A549 (cell line): ENCODE results near the gene BNC2. TPM values are rescaled to one million over a fixed set of nuclear protein-coding genes. Genes with fewer than 3 reads are reported as not detected.

Source experiments
- ATAC-seq, 2 experiments: fragments of 200-7000 bp in 1 of 2; fragments of >200 bp in 1 of 2; cut with Nextera tagmentation in 1 of 2; cut with Tn5 transposase in 1 of 2; 3 replicates each; pipeline versions ENCODE4 v1.8.0 to v1.9.1; 2018 to 2020; ENCODE audit warnings: mild to moderate bottlenecking in 1 of 2, moderate library complexity in 1 of 2
- CTCF ChIA-PET: fragments of 300-600 bp; sonication (Branson Sonifier 250); formaldehyde crosslinking; extraction: SDS; loops from one replicate; lab custom pipeline; 2021; ENCODE audit warnings: antibody characterized with exemption, inconsistent platforms; lab: Yijun Ruan, JAX
- POLR2A ChIA-PET: fragments of 350-600 bp; formaldehyde crosslinking; extraction: SDS; loops from one replicate; lab custom pipeline; 2021; ENCODE audit warnings: antibody characterized with exemption, inconsistent platforms; lab: Yijun Ruan, JAX
- DNase-seq, 2 experiments: peaks; one replicate each; pipeline versions ENCODE4 v3.0.0 to v3.0.0-alpha.2; 2011 to 2016; ENCODE audit warnings: low read depth in 1 of 2, low spot score in 1 of 2
- FAIRE-seq: peaks from 2 replicates; lab custom pipeline; 2011; peaks lifted over from hg19 to GRCh38; lab: Jason Lieb, UNC
- H3K27ac ChIP-seq, 2 experiments: fragments of >200 bp; sonication (Bioruptor Twin); formaldehyde crosslinking; 3 replicates each; pipeline ENCODE4 v1.5.1; 2016 to 2017
- H3K4me1 ChIP-seq: fragments of >200 bp; sonication (Bioruptor Twin); formaldehyde crosslinking; 3 replicates; pipeline ENCODE4 v1.6.1; 2016
- H3K4me2 ChIP-seq: fragments of >200 bp; sonication (Bioruptor Twin); formaldehyde crosslinking; 3 replicates; pipeline ENCODE4 v1.6.1; 2016
- H3K4me3 ChIP-seq: fragments of >200 bp; sonication (Bioruptor Twin); formaldehyde crosslinking; 3 replicates; pipeline ENCODE4 v1.5.1; 2016
- H3K9me3 ChIP-seq: fragments of >200 bp; sonication (Bioruptor Twin); formaldehyde crosslinking; 3 replicates; pipeline ENCODE4 v1.6.1; 2016
- CBX2 ChIP-seq: fragments of 200-600 bp; sonication (generic); IDR thresholded peaks from 2 replicates; pipeline ENCODE4 v1.6.1; 2016; ENCODE audit warnings: low read depth, mild to moderate bottlenecking, borderline replicate concordance
- CEBPB ChIP-seq, 2 experiments: fragments of >200 bp in 1 of 2; sonication (Bioruptor Twin) in 1 of 2; formaldehyde crosslinking in 1 of 2; IDR thresholded peaks; 2 replicates each; pipeline ENCODE4 v1.6.1; 2012 to 2016
- CHD2 ChIP-seq: fragments of 150-350 bp; IDR thresholded peaks from 2 replicates; pipeline ENCODE4 v1.6.1; 2014; ENCODE audit warnings: low read length; ENCODE audit not compliant: partially characterized antibody
- CHD4 ChIP-seq: fragments of 200-600 bp; sonication (generic); IDR thresholded peaks from 2 replicates; pipeline ENCODE4 v1.6.1; 2016; ENCODE audit warnings: antibody characterized with exemption, mild to moderate bottlenecking, borderline replicate concordance
- CTCF ChIP-seq: fragments of >200 bp; sonication (Bioruptor Twin); formaldehyde crosslinking; IDR thresholded peaks from 3 replicates; pipeline ENCODE4 v1.5.1; 2016
- EHF ChIP-seq: fragments of 250-450 bp; sonication (Bioruptor Pico); IDR thresholded peaks from 2 replicates; pipeline ENCODE4 v1.5.0; 2020; ENCODE audit warnings: mild to moderate bottlenecking
- EHMT2 ChIP-seq: fragments of 200-600 bp; sonication (generic); IDR thresholded peaks from 2 replicates; pipeline ENCODE4 v1.6.1; 2016; ENCODE audit warnings: antibody characterized with exemption, low read depth, mild to moderate bottlenecking, moderate library complexity
- EP300 ChIP-seq, 2 experiments: fragments of >200 bp; sonication (Bioruptor Twin); formaldehyde crosslinking; IDR thresholded peaks; 2 replicates in 1 of 2; 3 replicates in 1 of 2; pipeline ENCODE4 v1.6.1; 2016 to 2017
- FOSL2 ChIP-seq, 2 experiments: fragments of 450-650 bp in 1 of 2; fragments of >200 bp in 1 of 2; sonication (Bioruptor Twin) in 1 of 2; formaldehyde crosslinking; IDR thresholded peaks; 2 replicates each; pipeline versions ENCODE4 v1.5.0 to v1.6.1; 2016 to 2020; ENCODE audit warnings: mild to moderate bottlenecking in 1 of 2, moderate library complexity in 1 of 2
- GATA3 ChIP-seq: IDR thresholded peaks from 2 replicates; pipeline ENCODE4 v1.6.1; 2012; ENCODE audit warnings: borderline replicate concordance
- HDAC2 ChIP-seq: fragments of 200-600 bp; sonication (generic); IDR thresholded peaks from 2 replicates; pipeline ENCODE4 v1.6.1; 2016
- HMGXB4 ChIP-seq: fragments of 250-450 bp; sonication (Bioruptor Pico); IDR thresholded peaks from 2 replicates; pipeline ENCODE4 v1.5.0; 2021; ENCODE audit warnings: mild to moderate bottlenecking, moderate library complexity, borderline replicate concordance
- HOXA7 ChIP-seq: fragments of 250-450 bp; sonication (Bioruptor Pico); IDR thresholded peaks from 2 replicates; pipeline ENCODE4 v1.5.0; 2020; ENCODE audit warnings: mild to moderate bottlenecking, moderate library complexity
- HOXB13 ChIP-seq: fragments of 250-450 bp; sonication (Bioruptor Pico); IDR thresholded peaks from 2 replicates; pipeline ENCODE4 v1.5.0; 2020; ENCODE audit warnings: low read depth, mild to moderate bottlenecking, moderate library complexity
- KDM5A ChIP-seq: fragments of 200-600 bp; sonication (generic); IDR thresholded peaks from 2 replicates; pipeline ENCODE4 v1.6.1; 2016; ENCODE audit warnings: antibody characterized with exemption, mild to moderate bottlenecking
- NFE2L2 ChIP-seq: fragments of 150-350 bp; conservative IDR thresholded peaks from 2 replicates; pipeline ENCODE4 v1.6.1; 2014; ENCODE audit warnings: low read length
- NR3C1 ChIP-seq: fragments of >200 bp; sonication (Bioruptor Twin); formaldehyde crosslinking; IDR thresholded peaks from 3 replicates; pipeline ENCODE4 v1.6.1; 2017
- POLR2AphosphoS2 ChIP-seq: conservative IDR thresholded peaks from 2 replicates; pipeline ENCODE4 v1.6.1; 2012; ENCODE audit warnings: low read length, improper control_type of control experiment, inconsistent platforms
- RCOR1 ChIP-seq: fragments of 150-350 bp; IDR thresholded peaks from 2 replicates; pipeline ENCODE4 v1.6.1; 2014; ENCODE audit warnings: antibody characterized with exemption, low read length, low read depth
- REST ChIP-seq: fragments of 200-600 bp; sonication (generic); IDR thresholded peaks from 2 replicates; pipeline ENCODE4 v1.6.1; 2016; ENCODE audit warnings: antibody characterized with exemption, mild to moderate bottlenecking, moderate library complexity
- SMC3 ChIP-seq: fragments of >200 bp; sonication (Bioruptor Twin); formaldehyde crosslinking; IDR thresholded peaks from 3 replicates; pipeline ENCODE4 v1.6.1; 2018; ENCODE audit warnings: inconsistent platforms
- SREBF2 ChIP-seq: fragments of 450-650 bp; IDR thresholded peaks from 2 replicates; pipeline ENCODE4 v1.6.1; 2014; ENCODE audit warnings: mild to moderate bottlenecking, moderate library complexity
- ZC3H11A ChIP-seq: fragments of 450-650 bp; IDR thresholded peaks from 2 replicates; pipeline ENCODE4 v1.6.1; 2014; ENCODE audit warnings: antibody characterized with exemption, mild to moderate bottlenecking
- ZSCAN20 ChIP-seq: fragments of 250-450 bp; sonication (Bioruptor Pico); IDR thresholded peaks from 2 replicates; pipeline ENCODE4 v1.8.0; 2022; ENCODE audit warnings: mild to moderate bottlenecking, moderate library complexity
- WGBS: methylation state at CpG from one replicate; pipeline ENCODE4 v1.1.6; 2017; ENCODE audit errors: missing lambda C conversion rate; 5-methylcytosine and 5-hydroxymethylcytosine counted together
- polyA plus RNA-seq, 4 experiments: library from polyadenylated mRNA; depleted of rRNA in 3 of 4; stranded (reverse); fragments of >200 nt; fragmentation: RNase III in 1 of 4; extraction: RNeasy Plus Mini Kit Qiagen cat#74134 plus additional on column Dnase treatment in 1 of 4; gene quantifications; 2 replicates in 3 of 4; 3 replicates in 1 of 4; pipeline ENCODE4 v1.2.3, GENCODE V29; 2011 to 2017

Gene BNC2
- polyA plus RNA-seq, 2 of the 4 experiments (the other 2 are of a cell fraction) = 6.2 to 7.5 TPM

GRCh38 chr9:16412740-16413139 lies 457.7 kb downstream of the BNC2 start:
- no peak for TF ChIP-seq EP300 (IDR thresholded peaks at IDR 0.05)
- TF ChIP-seq CEBPB (IDR thresholded peaks at IDR 0.05) = no peak
- TF ChIP-seq REST = 0 out of 2 replicates have a peak, but pooled peaks have one; percentile 25
- no peak for TF ChIP-seq EHF (CRISPR knock-in tag)
- peak; percentile 38; the same call in 1 of the 2 replicates for TF ChIP-seq HOXB13 (CRISPR knock-in tag)
- no peak for TF ChIP-seq RCOR1
- TF ChIP-seq, all 56 proteins: peak for 2
- 60% methylated on average over 4 of the region's 4 CpGs for WGBS
- Histone ChIP-seq H3K4me1 (peaks cover 90% of the 10 kb centered on the region), H3K4me2 (peak overlapping the region; percentile 75), H3K9me3 (no peaks in the 10 kb centered on the region), H3K27ac (peak overlapping the region; percentile 93), H3K4me3 (no peak overlapping the region)
- peak in 1 of 2 experiments; percentile 43 for DNase-seq
- ChIA-PET POLR2A (interaction anchor here (0.6 to 2.3 kb wide), 4 partner anchors 77 to 313 kb away, joined by 3 to 17 read pairs (median 10); no protein-coding TSS in a partner anchor), CTCF (interaction anchor here (0.5 to 1.1 kb wide), 2 partner anchors 54 to 117 kb away, joined by 3 read pairs; no protein-coding TSS in a partner anchor)
- FAIRE-seq = no peak
- no peak for ATAC-seq

- Histone ChIP-seq H3K4me1 (peaks cover 76% of the 10 kb centered on the region), H3K4me2 (peak overlapping the region; percentile 79), H3K9me3 (no peaks in the 10 kb centered on the region), H3K4me3 (no peak overlapping the region), H3K27ac (peak overlapping the region; percentile 93)
- DNase-seq (no peak), ATAC-seq (no peak), FAIRE-seq (peak; percentile 68)
- POLR2A ChIA-PET = interaction anchor here (1.0 to 1.9 kb wide), 2 partner anchors 74 to 208 kb away, joined by 4 to 11 read pairs; no protein-coding TSS in a partner anchor
- no peak for TF ChIP-seq CHD4
- TF ChIP-seq NFE2L2 = no peak
- TF ChIP-seq EHMT2 = no peak
- 0 out of 4 replicates have a peak, but pooled peaks of 1 of the 2 experiments have one; percentile 49 for TF ChIP-seq CEBPB (IDR thresholded peaks at IDR 0.05)
- CTCF ChIA-PET = interaction anchor here (0.6 to 1.6 kb wide), 4 partner anchors 22 to 315 kb away, joined by 3 to 4 read pairs (median 3); no protein-coding TSS in a partner anchor
- whole genome bisulfite sequencing = 32% methylated on average over 4 of the region's 4 CpGs
Observed at GRCh38 chr9:16411311-16411710, 459.2 kb downstream of the BNC2 start.

GRCh38 chr9:16410601-16411280 lies 459.7 kb downstream of the BNC2 start:
- DNase-seq (peak; percentile 16 to 85), ATAC-seq (peak; percentile 67 to 71), FAIRE-seq (peak; percentile 59)
- peak overlapping the region; percentile 79 for H3K4me2 ChIP-seq
- no peaks in the 10 kb centered on the region for H3K9me3 ChIP-seq
- WGBS = 28% methylated on average over 7 of the region's 7 CpGs
- peak overlapping the region; percentile 93 for H3K27ac ChIP-seq
- POLR2A ChIA-PET = interaction anchor here (0.6 to 1.9 kb wide), 4 partner anchors 74 to 666 kb away, joined by 4 to 11 read pairs (median 5); no protein-coding TSS in a partner anchor
- peaks cover 70% of the 10 kb centered on the region for H3K4me1 ChIP-seq
- CTCF ChIA-PET = interaction anchor here (0.6 to 1.6 kb wide), 6 partner anchors 10 to 315 kb away, joined by 3 to 5 read pairs (median 3); no protein-coding TSS in a partner anchor
- 0 out of 3 replicates have a peak overlapping the region, but pooled peaks have one; percentile 4 for H3K4me3 ChIP-seq
- no peak for TF ChIP-seq EHF (CRISPR knock-in tag)
- TF ChIP-seq HDAC2 = no peak
- no peak for TF ChIP-seq NR3C1
- no peak for TF ChIP-seq CHD2
- TF ChIP-seq ZC3H11A = no peak
- no peak for TF ChIP-seq HOXA7 (CRISPR knock-in tag)
- no peak for TF ChIP-seq SREBF2
- no peak for TF ChIP-seq CBX2
- TF ChIP-seq POLR2AphosphoS2 = no peak
- TF ChIP-seq HMGXB4 (CRISPR knock-in tag) = no peak
- 0 out of 2 replicates have a peak, but pooled peaks have one; percentile 37 for TF ChIP-seq ZSCAN20 (CRISPR knock-in tag)
- no peak for TF ChIP-seq RCOR1
- TF ChIP-seq KDM5A = no peak
- no peak; a peak in 1 of 5 replicates for TF ChIP-seq EP300 (IDR thresholded peaks at IDR 0.05)
- TF ChIP-seq GATA3 = peak; percentile 64; the same call in 1 of the 2 replicates
- 0 out of 2 replicates have a peak, but pooled peaks have one; percentile 9 for TF ChIP-seq FOSL2 (IDR thresholded peaks at IDR 0.05)
- no peak; the same call in 1 of the 2 replicates for TF ChIP-seq FOSL2 (CRISPR knock-in tag; IDR thresholded peaks at IDR 0.05)
- TF ChIP-seq CTCF = no peak
- peak; percentile 21; the same call in 1 of the 3 replicates for TF ChIP-seq SMC3
